GM19043 (cell line): ENCODE data around the gene SLC2A14.
"Not testable (repeated sequence)": the region's sequence is repeated elsewhere in the genome, so short reads cannot be mapped to it uniquely, and the experiment has no call there.

ENCODE experiments used
- ATAC-seq: cut with Tn5 transposase; IDR thresholded peaks from one replicate; pipeline ENCODE4 v1.9.1; 2021; ENCODE audit warnings: low read depth; ENCODE audit not compliant: unreplicated experiment

Gene SLC2A14

DNA sequence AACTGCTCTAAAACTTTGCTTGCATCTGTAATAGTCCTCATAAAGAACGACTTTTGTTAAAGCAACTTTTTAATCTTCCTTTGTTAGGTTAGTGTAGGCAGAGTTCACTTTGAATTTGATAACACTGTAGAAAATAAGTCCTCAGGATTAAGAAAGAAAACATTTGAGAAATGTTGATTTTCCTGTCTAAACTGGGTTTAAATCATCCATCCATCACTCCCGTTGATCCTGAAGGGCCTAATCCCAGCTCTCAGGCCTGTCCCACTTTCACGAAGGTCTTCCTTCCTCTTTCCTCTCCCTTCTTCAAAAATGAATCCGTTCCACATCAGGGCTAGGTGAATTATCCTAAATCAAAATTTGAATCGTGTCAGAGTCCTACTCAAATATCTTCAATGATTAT lies 36.9 kb downstream of the SLC2A14 start:
- no peak for ATAC-seq

DNA sequence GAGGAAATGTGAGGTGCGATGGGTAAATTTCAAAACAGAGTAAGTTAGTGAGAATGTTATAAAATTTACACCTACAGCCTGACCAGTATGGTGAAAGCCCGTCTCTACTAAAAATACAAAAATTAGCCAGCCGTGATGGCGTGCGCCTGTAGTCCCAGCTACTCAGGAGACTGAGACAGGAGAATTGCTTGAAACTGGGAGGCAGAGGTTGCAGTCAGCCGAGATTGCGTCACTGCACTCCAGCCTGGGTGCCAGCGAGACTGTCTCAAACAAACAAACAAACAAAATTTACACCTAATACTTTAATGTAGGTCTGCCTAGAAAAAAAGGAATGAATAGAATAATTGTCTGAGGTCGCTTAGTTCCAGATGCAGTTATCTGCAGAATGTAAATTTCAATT lies 37.6 kb downstream of the SLC2A14 start:
- ATAC-seq = no peak

DNA sequence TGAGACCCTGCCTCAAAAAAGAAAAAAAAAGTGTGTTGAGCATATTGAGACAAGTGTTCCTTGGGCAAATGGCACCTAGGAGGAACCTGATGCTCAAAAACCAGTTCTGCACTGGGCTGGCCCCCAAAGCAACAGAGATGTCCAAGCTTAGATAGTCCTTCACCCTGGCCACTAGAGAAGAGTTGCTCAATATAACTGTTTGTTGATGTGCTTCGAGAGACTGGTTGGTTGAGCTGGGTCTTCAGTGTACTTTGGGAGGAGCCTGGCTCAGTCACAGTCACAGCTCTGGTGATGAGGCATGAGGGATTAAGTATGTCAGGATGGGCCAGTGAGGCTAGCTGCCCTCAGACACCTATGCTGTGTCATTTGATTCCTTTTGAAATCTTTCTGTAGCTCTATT lies 38.0 kb downstream of the SLC2A14 start:
- no peak for ATAC-seq

DNA sequence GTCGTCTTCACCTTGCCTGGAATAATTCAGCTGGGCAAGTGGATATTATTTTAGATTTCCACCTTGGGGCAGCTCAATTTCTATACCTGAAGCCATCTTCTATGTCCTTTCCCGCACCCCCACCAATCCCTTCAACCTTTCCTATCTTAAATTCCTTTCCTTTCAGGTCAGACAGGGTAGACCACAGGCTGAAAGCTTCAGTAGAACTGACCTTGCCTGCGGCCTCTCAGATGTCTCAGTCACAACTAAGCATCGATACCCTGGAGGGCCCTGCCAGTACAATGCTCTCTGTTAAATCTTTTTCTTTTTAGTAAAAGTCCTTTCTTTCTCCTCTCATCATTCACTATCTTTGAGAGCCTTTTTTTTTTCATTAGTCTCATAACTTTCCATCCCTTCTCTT lies 38.9 kb downstream of the SLC2A14 start:
- ATAC-seq = no peak

DNA sequence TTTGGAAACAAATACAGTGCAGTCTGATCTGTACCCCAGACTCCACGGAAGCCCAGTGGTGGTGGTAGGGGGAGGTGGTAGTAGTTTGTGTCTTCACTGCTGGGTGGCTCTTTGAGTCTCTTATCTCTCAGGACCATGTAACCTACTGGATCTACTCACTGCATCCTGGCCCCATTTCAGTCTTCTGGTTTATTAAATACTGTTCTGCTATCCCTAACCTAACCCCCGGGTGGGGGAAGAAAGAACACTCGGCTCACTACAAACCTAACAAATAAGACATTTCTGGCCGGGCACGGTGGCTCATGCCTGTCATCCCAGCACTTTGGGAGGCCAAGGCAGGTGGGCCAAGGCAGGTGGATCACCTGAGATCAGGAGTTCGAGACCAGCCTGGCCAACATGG lies 39.5 kb downstream of the SLC2A14 start:
- ATAC-seq = not testable (repeated sequence)

DNA sequence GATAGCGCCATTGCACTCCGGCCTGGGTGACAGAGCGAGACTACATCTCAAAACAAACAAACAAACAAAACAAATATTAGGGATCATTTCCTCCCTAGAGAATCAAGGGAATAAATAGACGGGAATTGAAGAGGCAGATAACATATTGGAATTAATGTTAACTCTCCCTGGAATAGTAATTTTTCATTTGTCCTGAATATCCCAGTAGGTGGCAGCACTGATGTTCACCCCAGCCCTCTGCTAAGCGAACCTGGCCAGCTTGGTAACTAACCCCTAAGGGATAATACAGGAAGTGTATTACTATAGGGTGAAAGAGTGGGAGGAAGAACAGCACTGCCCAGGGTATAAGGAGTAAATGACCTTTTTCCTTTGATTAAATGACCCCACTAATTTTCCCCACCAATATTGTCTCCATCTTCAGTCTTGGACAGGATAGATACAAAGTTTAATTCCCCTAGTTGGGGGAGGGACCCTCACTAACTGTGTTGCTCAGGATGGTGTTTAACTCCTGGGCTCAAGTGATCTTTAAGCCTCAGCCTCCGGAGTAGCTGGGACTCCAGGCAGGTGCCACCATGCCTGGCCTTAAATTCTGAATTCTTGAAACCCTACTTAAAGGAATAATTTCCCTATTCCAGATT lies 40.5 kb downstream of the SLC2A14 start:
- ATAC-seq = no peak

DNA sequence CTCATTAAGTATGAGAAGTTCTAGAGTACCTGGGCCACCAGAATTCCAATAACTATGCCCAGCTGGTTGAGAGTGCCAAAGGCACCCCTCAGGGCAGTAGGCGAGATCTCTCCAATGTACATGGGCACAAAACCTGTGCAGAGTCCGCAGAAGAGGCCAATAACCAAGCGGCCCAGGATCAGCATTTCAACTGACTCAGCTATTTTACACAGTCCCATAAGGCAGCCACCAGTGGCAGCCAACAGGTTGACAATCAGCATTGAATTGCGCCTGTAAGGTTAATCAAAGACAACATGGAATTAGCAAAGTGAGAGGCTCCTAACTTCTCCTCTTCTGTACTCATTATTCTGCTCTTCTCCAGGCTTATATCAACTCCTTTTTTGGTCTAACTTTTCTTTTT lies 43.0 kb downstream of the SLC2A14 start:
- ATAC-seq = not testable (repeated sequence)

DNA sequence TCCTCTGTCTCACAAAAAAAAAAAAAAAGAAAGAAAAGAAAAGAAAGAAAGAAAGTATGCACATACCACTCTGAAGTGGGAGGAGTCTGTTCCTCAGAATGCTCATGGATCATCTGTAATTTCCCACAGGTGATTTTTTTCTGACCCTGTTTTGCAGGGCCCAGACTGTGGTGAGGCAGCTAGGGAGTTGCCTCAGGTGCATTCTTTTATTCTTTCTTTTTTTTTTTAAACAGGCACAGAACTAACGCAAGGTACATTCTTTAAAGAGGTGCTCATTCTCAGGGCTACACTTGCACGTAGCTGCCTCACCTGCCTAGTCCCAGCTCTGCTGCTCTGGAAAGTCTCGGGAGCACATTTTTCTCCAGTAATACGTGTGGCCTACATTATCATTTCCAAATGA lies 47.0 kb downstream of the SLC2A14 start:
- ATAC-seq = not testable (repeated sequence)

DNA sequence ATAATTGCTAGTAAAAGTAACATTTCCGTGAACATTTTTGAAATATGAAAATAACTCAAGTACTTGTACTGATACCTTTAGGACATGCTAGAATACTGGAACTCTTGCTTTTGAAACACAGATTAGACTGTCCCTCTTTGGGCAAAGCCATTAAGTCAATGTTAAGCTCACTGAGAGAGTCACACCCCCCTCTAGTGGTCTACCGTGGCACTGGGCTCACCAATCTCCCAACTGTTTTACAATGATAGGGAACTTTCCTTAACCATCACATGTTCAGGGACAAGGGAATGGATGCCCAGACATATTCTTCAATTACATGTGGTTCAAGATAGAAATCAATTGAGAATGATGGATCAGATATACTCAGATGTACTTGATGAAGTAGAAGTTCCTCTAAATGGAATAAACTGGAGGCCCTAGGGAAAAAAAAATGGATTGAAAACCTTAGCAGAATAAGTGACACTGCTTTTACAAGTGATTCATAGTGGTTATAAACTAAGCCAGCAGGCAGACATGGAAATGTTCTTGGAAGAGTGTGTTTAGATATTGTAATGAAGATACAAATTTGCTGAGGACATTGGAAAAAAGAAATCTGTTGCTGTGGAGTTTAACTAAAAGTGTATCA lies 65.7 kb downstream of the SLC2A14 start:
- no peak for ATAC-seq

DNA sequence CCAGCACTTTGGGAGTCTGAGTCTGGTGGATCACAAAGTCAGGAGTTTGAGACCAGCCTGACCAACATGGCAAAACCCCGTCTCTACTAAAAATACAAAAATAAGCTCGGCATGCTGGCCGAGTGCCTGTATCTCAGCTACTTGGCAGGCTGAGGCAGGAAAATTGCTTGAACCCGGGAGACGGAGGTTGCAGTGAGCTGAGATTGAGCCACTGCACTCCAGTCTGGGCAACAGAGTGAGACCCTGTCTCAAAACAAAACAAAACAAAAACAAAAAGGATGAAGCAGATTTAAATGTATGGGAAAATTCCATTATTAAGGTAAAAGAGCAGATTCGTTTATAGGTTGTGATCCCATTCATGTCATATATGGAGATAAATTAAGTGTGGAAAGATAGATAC lies 66.4 kb downstream of the SLC2A14 start:
- ATAC-seq = not testable (repeated sequence)

DNA sequence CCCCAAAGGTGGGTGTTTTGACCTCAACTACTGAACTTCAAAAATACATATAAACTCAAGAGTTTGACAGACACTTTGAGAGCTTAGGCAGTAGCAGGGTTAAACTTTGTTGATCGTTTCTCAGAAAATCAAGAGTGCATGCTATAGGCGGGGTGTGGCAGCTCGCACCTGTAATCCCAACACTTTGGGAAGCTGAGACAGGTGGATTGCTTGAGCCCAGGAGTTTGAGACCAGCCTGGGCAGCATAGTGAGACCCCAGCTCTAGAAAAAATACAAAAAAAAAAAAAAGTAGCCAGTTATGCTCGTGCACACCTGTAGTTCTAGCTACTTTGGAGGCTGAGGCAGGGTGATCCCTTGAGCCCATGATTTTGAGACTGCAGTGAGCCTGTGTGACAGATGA lies 71.3 kb downstream of the SLC2A14 start:
- no peak for ATAC-seq

DNA sequence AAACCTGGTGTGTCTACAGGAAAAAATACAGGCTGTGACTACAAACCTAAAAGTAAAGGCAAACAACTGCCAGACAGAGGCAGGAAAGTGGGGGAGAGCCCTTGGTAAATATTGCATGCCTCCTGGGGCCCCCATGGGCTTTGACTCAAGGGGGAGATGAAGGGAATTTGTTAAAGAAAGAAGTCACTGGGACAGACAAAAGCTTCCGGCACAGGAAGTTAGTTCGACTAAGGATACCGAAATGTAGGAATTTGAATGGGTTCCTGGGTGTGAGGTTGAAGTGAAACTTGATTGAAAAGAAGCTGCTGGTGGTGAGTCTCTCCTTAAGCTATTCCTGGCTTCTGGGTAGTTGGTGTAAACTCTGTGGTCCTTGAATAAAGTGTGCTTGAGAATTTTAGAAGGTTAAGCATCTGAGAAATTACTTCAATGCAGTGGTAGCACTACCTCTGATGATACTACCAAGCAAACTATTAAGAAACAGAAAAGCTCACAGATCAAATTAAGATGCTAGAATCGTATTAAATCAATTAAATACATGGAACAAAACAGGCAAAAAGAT lies 73.9 kb downstream of the SLC2A14 start:
- not testable (repeated sequence) for ATAC-seq

DNA sequence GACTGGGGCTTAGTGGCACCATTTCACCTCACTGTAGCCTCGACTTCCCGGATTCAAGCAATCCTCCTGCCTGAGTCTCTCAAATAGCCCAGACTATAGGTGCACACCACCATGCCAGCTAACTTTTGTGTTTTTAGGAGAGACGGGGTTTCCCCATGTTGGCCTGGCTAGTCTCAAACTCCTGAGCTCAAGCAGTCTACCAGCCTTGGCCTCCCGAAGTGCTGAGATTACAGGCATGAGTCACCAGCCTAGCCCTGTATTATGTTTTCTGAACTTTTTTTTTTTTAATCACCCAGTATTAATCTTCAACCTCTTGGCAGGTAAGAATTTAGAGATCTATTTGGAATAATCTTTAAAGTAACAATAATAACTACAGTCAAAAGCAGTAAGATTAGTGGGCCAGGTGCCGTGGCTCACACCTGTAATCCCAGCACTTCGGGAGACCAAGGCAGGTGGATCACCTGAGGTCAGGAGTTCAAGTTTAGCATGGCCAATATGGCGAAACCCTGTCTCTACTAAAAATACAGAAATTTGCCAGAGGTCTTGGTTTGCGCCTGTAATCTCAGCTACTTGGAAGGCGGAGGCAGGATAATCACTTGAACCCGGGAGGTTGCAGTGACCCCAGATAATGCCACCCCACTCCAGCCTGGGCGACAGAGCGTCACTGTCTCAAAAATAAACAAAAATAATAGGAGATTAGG lies 74.9 kb downstream of the SLC2A14 start:
- ATAC-seq = no peak

DNA sequence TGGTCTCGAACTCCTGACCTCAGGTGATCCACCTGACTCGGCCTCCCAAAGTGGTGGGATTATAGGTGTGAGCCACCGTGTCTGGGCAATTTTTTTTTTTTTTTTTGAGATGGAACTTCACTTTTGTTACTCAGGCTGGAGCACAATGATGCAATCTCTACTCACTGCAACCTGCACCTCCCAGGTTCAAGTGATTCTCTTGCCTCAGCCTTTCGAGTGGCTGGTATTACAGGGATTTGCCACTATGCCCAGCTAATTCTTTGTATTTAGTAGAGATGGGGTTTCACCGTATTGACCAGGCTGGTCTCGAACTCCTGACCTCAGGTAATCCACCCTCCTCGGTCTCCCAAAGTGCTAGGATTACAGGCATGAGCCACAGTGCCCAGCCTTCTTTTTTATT lies 75.4 kb downstream of the SLC2A14 start:
- ATAC-seq = not testable (repeated sequence)

DNA sequence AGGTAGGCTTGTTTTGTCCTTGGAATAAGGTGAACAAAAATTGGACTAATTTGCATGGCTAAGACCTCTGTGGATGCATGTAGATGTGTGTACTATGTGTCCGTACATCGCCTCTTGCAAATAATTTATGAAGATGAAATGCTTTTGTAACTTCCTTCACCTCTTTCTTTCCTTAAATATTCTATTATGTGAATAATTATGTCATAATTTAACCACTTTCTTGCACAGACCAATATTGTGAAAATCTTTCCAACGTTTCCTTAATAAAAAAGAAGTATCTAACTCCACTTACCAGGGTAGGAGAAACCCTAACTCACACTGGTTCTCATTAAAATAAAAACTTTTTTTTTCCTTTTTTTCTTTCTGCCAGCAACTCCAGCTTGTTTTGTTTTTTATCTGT lies 79.5 kb downstream of the SLC2A14 start:
- no peak for ATAC-seq

DNA sequence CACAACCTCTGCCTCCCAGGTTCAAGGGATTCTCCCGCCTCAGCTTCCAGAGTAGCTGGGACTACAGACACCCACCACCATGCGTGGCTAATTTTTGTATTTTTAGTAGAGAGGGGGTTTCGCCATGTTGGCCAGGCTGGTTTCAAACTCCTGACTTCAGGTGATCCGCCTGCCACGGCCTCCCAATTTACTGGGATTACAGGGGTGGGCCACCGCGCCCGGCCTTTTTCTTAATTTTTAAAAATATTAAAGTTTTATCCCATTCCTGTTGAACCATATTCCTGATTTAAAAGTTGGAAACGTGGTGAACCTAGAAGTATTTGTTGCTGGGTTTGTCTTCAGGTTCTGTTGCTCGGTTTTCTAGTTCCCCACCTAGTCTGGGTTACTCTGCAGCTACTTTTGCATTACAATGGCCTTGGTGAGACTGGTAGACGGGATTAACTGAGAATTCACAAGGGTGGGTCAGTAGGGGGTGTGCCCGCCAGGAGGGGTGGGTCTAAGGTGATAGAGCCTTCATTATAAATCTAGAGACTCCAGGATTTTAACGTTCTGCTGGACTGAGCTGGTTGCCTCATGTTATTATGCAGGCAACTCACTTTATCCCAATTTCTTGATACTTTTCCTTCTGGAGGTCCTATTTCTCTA lies 83.7 kb downstream of the SLC2A14 start, which contains the start of gene NANOG:
Gene NANOG, plus strand, starts transcription at position 519 of the 645 bp plus-strand sequence. CDS start 213 bp downstream, outside the sequence.
- ATAC-seq = not testable (repeated sequence)

DNA sequence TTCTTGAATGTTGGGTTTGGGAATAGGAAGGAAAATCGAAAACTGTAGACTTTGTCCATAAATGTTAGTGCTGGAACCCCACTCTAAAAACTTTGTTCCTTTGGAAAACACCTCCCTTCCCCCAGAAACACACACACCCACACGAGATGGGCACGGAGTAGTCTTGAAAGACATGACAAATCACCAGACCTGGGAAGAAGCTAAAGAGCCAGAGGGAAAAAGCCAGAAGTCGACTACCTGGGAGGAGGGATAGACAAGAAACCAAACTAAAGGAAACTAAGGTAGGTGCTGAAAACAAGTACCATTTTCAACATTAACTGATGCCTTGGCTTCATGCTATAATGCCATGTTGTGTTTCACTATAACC lies 84.4 kb downstream of the SLC2A14 start:
- no peak for ATAC-seq

DNA sequence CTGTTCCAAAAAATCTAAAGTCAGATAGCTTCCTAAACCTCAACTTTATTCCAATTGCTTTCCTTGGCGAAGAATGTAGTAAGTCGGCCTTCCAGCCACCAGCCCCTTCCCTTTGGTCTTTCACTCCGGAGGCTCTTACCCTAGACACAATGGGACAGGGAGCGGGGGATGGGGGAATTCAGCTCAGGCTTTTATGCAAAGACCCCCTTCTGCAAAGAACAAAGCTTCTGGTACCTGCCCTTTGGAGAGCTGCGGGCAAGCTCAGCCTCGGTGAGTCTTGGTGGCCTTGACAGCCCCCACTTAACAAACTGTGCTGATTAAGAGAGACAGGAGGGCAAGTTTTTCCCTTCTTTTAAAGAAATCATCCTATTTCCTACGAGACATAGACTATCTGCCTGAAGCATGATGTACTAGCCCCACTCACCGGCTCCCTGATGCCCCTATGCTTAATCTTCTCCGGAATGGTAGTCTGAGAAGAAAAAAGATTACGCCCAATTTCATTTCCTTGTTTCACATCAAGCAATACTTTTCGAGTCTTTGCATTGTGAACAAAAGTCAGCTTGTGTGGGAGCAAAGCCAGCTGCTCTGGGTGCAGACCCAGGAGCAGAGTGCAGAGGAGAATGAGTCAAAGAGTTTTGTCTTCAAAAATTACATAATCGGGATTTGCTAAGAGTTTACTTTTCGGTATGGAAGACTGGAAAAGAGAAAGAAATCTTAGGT lies 85.0 kb downstream of the SLC2A14 start:
- ATAC-seq = no peak

DNA sequence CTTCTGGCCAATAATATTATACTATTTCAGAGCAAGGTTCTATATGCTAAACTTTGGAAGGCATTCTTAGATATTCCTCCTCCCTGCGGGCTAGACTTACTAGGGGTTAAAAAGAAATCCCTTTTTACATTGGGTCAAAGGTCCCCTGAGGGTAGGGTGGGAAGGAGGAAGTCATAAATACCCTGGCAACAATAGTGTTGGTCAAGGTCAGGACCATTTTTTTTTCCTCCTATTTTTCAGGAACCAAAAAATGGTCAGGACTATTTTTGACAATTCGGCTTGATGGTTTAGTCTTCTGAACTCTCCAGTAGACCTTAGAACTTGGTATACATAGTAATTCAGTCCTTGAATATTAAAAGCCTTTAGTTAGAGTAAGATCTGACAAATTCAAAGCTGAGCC lies 88.0 kb downstream of the SLC2A14 start:
- ATAC-seq = no peak

DNA sequence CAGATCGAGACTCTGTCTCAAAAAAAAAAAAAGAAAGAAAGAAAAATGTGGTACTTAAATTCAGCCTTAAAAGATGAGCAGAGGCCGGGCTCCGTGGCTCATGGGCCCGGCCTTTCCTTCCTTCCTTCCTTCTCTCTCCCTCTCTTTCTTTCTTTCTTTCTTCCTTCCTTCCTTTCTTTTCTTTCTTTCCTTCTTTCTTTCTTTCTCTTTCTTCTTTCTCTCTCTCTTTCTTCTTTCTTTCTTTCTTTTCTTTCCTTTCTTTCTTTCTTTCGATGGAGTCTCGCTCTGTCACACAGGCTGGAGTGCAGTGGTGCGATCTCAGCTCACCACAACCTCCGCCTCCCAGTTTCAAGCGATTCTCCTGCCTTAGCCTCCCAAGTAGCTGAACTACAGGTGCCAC lies 89.3 kb downstream of the SLC2A14 start:
- ATAC-seq = not testable (repeated sequence)
